Adrenal gland (tissue), 5 donors: ENCODE measurements around the gene CDK4.

Experiments
- POLR2A ChIP-seq, 2 donors: fragments of 450-650 bp; IDR thresholded peaks; one replicate each; pipeline ENCODE4 v1.6.1; 2017; ENCODE audit warnings: antibody characterized with exemption in 2 of 2, mild to moderate bottlenecking in 2 of 2, moderate library complexity in 1 of 2
- TF ChIP-seq, protein P1 (sequence below), 6 experiments: fragments of 450-650 bp in 4 of 6; fragments of 200-600 bp in 2 of 6; sonication (generic) in 1 of 6; IDR thresholded peaks; 1 replicate in 5 of 6; 2 replicates in 1 of 6; pipeline versions ENCODE4 v1.5.1 to v1.8.0; 2016 to 2021; ENCODE audit warnings: antibody characterized with exemption in 6 of 6, mild to moderate bottlenecking in 2 of 6, moderate library complexity in 1 of 6
- donor health status: DM: no; HTN: no; CAD: no.

DNA sequence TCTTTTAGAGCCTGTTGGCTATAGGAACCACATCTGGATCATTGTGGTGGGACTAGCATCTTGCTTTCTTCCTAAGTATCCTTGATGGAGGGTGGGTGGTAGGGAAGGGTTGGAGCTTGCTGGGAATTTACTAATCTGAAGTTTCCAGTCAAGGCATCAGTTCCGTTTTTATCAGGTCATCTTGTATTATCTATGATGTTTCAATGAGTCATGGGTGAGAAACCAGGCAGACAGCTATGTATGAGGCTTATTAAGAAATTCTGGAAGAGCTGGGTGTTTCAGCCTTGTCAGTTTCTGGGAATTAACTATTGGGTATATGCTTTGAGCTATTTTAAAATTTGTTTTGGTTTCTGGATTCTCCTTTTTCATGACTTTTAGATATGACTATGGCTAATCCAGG, 41.8 kb upstream of the CDK4 start:
- TF ChIP-seq, protein P1, sequence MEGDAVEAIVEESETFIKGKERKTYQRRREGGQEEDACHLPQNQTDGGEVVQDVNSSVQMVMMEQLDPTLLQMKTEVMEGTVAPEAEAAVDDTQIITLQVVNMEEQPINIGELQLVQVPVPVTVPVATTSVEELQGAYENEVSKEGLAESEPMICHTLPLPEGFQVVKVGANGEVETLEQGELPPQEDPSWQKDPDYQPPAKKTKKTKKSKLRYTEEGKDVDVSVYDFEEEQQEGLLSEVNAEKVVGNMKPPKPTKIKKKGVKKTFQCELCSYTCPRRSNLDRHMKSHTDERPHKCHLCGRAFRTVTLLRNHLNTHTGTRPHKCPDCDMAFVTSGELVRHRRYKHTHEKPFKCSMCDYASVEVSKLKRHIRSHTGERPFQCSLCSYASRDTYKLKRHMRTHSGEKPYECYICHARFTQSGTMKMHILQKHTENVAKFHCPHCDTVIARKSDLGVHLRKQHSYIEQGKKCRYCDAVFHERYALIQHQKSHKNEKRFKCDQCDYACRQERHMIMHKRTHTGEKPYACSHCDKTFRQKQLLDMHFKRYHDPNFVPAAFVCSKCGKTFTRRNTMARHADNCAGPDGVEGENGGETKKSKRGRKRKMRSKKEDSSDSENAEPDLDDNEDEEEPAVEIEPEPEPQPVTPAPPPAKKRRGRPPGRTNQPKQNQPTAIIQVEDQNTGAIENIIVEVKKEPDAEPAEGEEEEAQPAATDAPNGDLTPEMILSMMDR (IDR thresholded peaks at IDR 0.05) = no peak
- no peak for TF ChIP-seq POLR2A (IDR thresholded peaks at IDR 0.05)
